HCT116 (cell line): ENCODE data around the gene MAPKAP1.

ENCODE experiments used
- CEBPB ChIP-seq: IDR thresholded peaks from 2 replicates; pipeline ENCODE4 v1.6.1; 2012; ENCODE audit warnings: low read depth
- CTCF ChIP-seq, 3 experiments: fragments of 200-600 bp in 1 of 3; sonication (generic) in 1 of 3; IDR thresholded peaks in 2 of 3; conservative IDR thresholded peaks in 1 of 3; 2 replicates each; pipeline ENCODE4 v1.5.1; 2012 to 2017; ENCODE audit warnings: low read depth in 2 of 3, low read length in 2 of 3, antibody characterized with exemption in 1 of 3, borderline replicate concordance in 1 of 3, control low read depth in 1 of 3, mild to moderate bottlenecking in 1 of 3, mixed read lengths in 1 of 3, mixed run types in 1 of 3, moderate library complexity in 1 of 3; ENCODE audit not compliant: insufficient read depth in 1 of 3
- EGR1 ChIP-seq: IDR thresholded peaks from 2 replicates; pipeline ENCODE4 v1.6.1; 2012; ENCODE audit warnings: low read depth
- ELF1 ChIP-seq: IDR thresholded peaks from 2 replicates; pipeline ENCODE4 v1.6.1; 2012; ENCODE audit warnings: low read depth, borderline replicate concordance
- EZH2 ChIP-seq: fragments of 200-600 bp; sonication (generic); IDR thresholded peaks from 2 replicates; pipeline ENCODE4 v1.6.1; 2017; ENCODE audit warnings: antibody characterized with exemption, mixed run types
- EZH2phosphoT487 ChIP-seq: fragments of 200-600 bp; IDR thresholded peaks from 2 replicates; pipeline ENCODE4 v1.6.1; 2018; ENCODE audit warnings: antibody characterized with exemption, borderline replicate concordance
- POLR2AphosphoS5 ChIP-seq: IDR thresholded peaks from 2 replicates; pipeline ENCODE4 v1.6.1; 2011; ENCODE audit warnings: mild to moderate bottlenecking, low read depth, low read length, moderate library complexity
- REST ChIP-seq: IDR thresholded peaks from 2 replicates; pipeline ENCODE4 v1.6.1; 2012; ENCODE audit warnings: low read depth
- SIN3A ChIP-seq: IDR thresholded peaks from 2 replicates; pipeline ENCODE4 v1.6.1; 2012; ENCODE audit warnings: low read depth
- SP1 ChIP-seq: IDR thresholded peaks from 2 replicates; pipeline ENCODE4 v1.6.1; 2012; ENCODE audit warnings: low read depth
- YY1 ChIP-seq: IDR thresholded peaks from 2 replicates; pipeline ENCODE4 v1.6.1; 2011; ENCODE audit warnings: low read length, low read depth, moderate library complexity, mild to moderate bottlenecking; ENCODE audit not compliant: insufficient replicate concordance; ENCODE audit errors: extremely low read depth

- no peak for TF ChIP-seq CTCF (IDR thresholded peaks at IDR 0.05 in 2 of 3, conservative IDR thresholded peaks at IDR 0.05 in 1 of 3; ENCODE audit: borderline replicate concordance in 1 of 3, insufficient read depth in 1 of 3, low read depth in 2 of 3, low read length in 2 of 3)
- TF ChIP-seq POLR2AphosphoS5, result no peak
- TF ChIP-seq EZH2, result no peak
- TF ChIP-seq REST, result no peak
- no peak for TF ChIP-seq EZH2phosphoT487
- TF ChIP-seq ELF1, result no peak
- TF ChIP-seq EGR1, result no peak
- no peak for TF ChIP-seq SP1
- TF ChIP-seq CEBPB, result no peak
- TF ChIP-seq YY1, result no peak
- no peak for TF ChIP-seq SIN3A
These were observed 281.7 kb downstream of the MAPKAP1 start for GRCh38 chr9:125425170-125425897.
